Endothelial cell (in vitro differentiated cells): ENCODE data around the gene S100A8. TPM values are rescaled to one million over a fixed set of nuclear protein-coding genes. Genes with fewer than 3 reads are reported as not detected.

Source experiments
- DNase-seq: peaks from one replicate; pipeline ENCODE4 v3.0.0; 2021; ENCODE audit warnings: low spot score
- H3K27ac Mint-ChIP-seq: one replicate; pipeline ENCODE4 v1.8.0; 2021; ENCODE audit warnings: mixed read lengths, inconsistent platforms; ENCODE audit not compliant: unreplicated experiment
- H3K27me3 Mint-ChIP-seq: one replicate; pipeline ENCODE4 v1.8.0; 2021; ENCODE audit warnings: mild to moderate bottlenecking, moderate library complexity, mixed read lengths, inconsistent platforms; ENCODE audit not compliant: unreplicated experiment
- H3K36me3 Mint-ChIP-seq: one replicate; pipeline ENCODE4 v1.8.0; 2021; ENCODE audit warnings: mild to moderate bottlenecking, low read depth, mixed read lengths, inconsistent platforms; ENCODE audit not compliant: unreplicated experiment
- H3K4me1 Mint-ChIP-seq: one replicate; pipeline ENCODE4 v1.8.0; 2021; ENCODE audit warnings: mild to moderate bottlenecking, mixed read lengths, inconsistent platforms; ENCODE audit not compliant: unreplicated experiment
- H3K4me3 Mint-ChIP-seq: one replicate; pipeline ENCODE4 v1.8.0; 2021; ENCODE audit warnings: mild to moderate bottlenecking, mixed read lengths, inconsistent platforms; ENCODE audit not compliant: unreplicated experiment
- H3K9me3 Mint-ChIP-seq: one replicate; pipeline ENCODE4 v1.8.0; 2021; ENCODE audit warnings: mixed read lengths, inconsistent platforms; ENCODE audit not compliant: unreplicated experiment
- total RNA-seq: library from RNA; stranded (reverse); fragmentation: NEBNext Ultra II Directional; extraction: Animal tissue kit (Norgen Biotek cat#: 25700); gene quantifications from one replicate; pipeline ENCODE4 v1.2.1, GENCODE V29; 2021; ENCODE audit not compliant: unreplicated experiment
- TF ChIP-seq, protein P1 (sequence below): fragments of 200-600 bp; sonication (generic); IDR thresholded peaks from one replicate; pipeline ENCODE4 v1.5.0; 2021; ENCODE audit warnings: antibody characterized with exemption; ENCODE audit not compliant: unreplicated experiment

Gene S100A8
- total RNA-seq, 1 donor from 2014 or later, result not detected

DNA sequence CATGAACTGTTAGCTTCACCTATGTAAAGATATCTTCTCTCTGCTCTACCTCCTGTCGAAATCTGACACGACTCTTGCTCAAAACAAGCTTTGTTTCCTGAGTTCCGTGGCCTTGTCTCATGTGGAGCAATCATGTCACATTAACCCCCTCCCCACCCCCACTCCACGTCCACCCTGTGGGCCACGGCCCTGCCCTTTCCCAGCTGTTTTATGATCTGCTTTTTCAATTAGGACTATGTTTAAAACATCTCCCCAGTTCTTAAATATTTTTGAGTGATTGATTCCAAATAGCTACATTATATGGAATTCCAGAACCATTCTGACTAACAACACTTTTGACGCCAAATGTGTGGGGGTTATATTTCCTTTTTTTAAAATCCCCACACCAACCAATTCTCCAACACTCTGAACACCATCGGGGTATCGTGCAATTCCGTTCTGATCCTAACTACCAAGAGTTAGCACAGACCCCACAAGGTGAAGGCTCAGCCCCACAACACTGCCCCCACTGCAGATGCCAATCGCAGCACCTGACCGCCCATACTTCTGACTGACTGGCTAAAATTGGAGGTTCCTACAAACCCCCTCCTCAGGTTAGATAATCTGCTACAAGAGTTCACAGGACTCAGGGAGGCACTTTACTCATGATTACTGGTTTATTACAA is 12.7 kb upstream of the S100A8 start:
- DNase-seq, result no peak
- no peak overlapping the region for H3K4me3 Mint-ChIP-seq
- TF ChIP-seq, protein P1, sequence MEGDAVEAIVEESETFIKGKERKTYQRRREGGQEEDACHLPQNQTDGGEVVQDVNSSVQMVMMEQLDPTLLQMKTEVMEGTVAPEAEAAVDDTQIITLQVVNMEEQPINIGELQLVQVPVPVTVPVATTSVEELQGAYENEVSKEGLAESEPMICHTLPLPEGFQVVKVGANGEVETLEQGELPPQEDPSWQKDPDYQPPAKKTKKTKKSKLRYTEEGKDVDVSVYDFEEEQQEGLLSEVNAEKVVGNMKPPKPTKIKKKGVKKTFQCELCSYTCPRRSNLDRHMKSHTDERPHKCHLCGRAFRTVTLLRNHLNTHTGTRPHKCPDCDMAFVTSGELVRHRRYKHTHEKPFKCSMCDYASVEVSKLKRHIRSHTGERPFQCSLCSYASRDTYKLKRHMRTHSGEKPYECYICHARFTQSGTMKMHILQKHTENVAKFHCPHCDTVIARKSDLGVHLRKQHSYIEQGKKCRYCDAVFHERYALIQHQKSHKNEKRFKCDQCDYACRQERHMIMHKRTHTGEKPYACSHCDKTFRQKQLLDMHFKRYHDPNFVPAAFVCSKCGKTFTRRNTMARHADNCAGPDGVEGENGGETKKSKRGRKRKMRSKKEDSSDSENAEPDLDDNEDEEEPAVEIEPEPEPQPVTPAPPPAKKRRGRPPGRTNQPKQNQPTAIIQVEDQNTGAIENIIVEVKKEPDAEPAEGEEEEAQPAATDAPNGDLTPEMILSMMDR, result no peak
- H3K27me3 Mint-ChIP-seq, result peaks cover 9% of the 10 kb centered on the region
- no peaks in the 10 kb centered on the region for H3K4me1 Mint-ChIP-seq
- no peak overlapping the region for H3K27ac Mint-ChIP-seq
- H3K9me3 Mint-ChIP-seq, result peaks cover 5% of the 10 kb centered on the region
- H3K36me3 Mint-ChIP-seq, result no peaks in the 10 kb centered on the region

DNA sequence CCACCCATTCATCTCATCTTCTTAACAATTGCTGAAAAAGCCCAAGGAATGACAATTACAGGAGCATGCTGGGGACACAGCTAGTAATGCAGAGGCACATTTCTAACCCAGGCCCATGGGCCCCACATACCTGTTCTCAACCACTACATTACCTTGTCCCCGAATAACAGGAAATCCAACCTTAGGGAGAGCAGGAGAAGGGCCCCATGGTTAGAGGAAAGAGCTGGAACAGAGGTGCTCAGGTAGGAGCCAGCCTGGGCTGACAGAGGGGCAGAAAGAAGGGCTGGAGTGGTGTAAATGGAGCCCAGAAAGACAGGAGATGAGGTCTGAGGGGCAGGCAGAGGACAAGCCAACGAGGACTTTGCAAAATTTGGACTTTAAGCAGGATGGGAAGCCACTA is 11.4 kb upstream of the S100A8 start:
- Mint-ChIP-seq H3K36me3 (no peaks in the 10 kb centered on the region), H3K27me3 (peaks cover 9% of the 10 kb centered on the region), H3K4me3 (no peak overlapping the region), H3K27ac (no peak overlapping the region), H3K9me3 (peaks cover 5% of the 10 kb centered on the region), H3K4me1 (no peaks in the 10 kb centered on the region)
- TF ChIP-seq, protein P1, result no peak
- DNase-seq, result no peak

DNA sequence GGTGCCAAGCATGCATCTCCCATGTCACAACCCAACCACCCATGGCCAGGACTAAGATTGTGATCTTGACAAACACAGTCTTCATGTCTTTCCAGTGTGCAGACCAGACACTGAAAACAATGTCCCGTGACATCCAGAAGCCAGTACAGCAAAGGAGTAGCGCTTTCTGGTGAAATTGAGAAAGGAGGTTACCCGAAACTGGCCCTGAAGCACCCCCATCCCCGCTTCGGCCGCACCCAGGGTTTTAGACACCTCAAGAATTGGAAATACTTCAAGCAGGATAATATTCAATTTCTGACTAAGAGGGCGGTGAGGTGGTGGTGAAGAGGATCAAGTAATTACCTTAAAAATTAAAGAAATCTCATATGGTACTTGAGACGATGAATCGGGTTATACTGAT is 10.6 kb upstream of the S100A8 start:
- H3K4me3 Mint-ChIP-seq, result no peak overlapping the region
- no peaks in the 10 kb centered on the region for H3K36me3 Mint-ChIP-seq
- DNase-seq, result no peak
- peaks cover 5% of the 10 kb centered on the region for H3K27me3 Mint-ChIP-seq
- H3K9me3 Mint-ChIP-seq, result peaks cover 1% of the 10 kb centered on the region
- TF ChIP-seq, protein P1, result no peak
- no peaks in the 10 kb centered on the region for H3K4me1 Mint-ChIP-seq
- no peak overlapping the region for H3K27ac Mint-ChIP-seq

DNA sequence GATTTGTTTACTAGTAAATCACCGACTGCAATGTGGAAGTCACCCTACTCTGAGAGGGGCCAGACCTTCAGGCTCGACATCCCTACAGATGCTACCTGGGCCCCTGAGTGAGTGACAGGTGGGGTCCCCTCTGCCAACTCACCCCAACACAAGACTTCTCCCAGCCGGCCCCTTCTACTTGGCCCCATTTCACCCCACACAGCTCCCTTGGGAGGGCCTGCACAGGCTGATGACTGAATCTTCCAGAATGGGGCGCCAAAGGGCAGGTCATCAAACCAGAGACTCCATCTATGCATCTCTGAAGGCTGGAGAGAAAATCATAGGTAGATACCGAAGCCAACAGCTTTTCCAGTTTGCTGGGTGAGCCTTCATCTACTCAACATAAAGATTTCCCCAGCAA is 9.4 kb upstream of the S100A8 start:
- H3K4me1 Mint-ChIP-seq, result no peaks in the 10 kb centered on the region
- peaks cover 4% of the 10 kb centered on the region for H3K27me3 Mint-ChIP-seq
- H3K4me3 Mint-ChIP-seq, result no peak overlapping the region
- DNase-seq, result no peak
- H3K9me3 Mint-ChIP-seq, result no peaks in the 10 kb centered on the region
- H3K36me3 Mint-ChIP-seq, result no peaks in the 10 kb centered on the region
- no peak overlapping the region for H3K27ac Mint-ChIP-seq
- TF ChIP-seq, protein P1, result no peak

DNA sequence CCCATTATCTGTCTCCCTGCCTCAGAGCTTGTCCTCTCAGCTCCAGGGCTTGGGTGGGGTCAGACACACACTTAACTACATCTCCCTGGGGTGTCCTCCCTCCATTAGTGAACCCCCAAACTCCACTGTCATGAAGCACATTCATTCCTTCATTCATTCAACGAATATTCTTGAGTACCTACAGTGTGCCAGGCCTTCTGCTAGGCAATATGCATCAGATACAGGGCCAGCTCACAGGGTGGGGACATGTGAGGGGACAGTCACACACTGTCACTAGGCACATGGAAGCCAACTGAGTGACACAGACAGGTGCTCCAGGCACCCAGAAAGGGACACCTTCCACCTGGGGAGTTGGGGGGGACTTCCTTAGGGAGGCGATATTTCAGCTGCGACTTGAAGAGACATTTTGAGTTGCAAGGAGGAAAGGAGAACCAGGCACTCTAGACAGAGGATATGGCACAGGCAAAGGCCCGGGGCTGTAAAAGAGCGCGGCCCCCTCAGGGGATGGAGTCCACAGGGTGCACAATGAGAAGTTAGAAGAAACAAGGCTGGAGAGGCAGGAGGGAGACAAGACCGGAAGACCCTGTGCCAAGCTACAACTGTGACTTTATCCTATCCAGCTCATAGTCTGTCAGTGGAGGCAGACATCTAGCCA is 8.7 kb upstream of the S100A8 start:
- DNase-seq, result no peak
- H3K36me3 Mint-ChIP-seq, result no peaks in the 10 kb centered on the region
- H3K4me1 Mint-ChIP-seq, result no peaks in the 10 kb centered on the region
- H3K27me3 Mint-ChIP-seq, result peaks cover 4% of the 10 kb centered on the region
- no peak overlapping the region for H3K27ac Mint-ChIP-seq
- H3K4me3 Mint-ChIP-seq, result no peak overlapping the region
- TF ChIP-seq, protein P1, result no peak
- no peaks in the 10 kb centered on the region for H3K9me3 Mint-ChIP-seq
